ENCODE results near the gene AAK1.

Gene AAK1

GRCh38 chr2:69547984-69548715 lies 95.4 kb downstream of the AAK1 start:
- Histone ChIP-seq H3K4me2 (ENCODE audit: low read depth, low read length, poor library complexity, severe bottlenecking) (no peak overlapping the region), H2AFZ (ENCODE audit: low read depth, low read length, severe bottlenecking) (no peak overlapping the region), H3K9me3 (ENCODE audit: insufficient read depth, low read length) (no peaks in the 10 kb centered on the region), H4K20me1 (ENCODE audit: low read depth, low read length) (no peaks in the 10 kb centered on the region), H3K36me3 (ENCODE audit: low read length) (0 out of 2 replicates have a peak, but pooled peaks cover 4% of the 10 kb centered on the region), H3K4me3 (ENCODE audit: insufficient read depth, low read length, poor library complexity, severe bottlenecking) (no peak overlapping the region), H3K27ac (ENCODE audit: low read depth, low read length) (no peak overlapping the region), H3K79me2 (ENCODE audit: insufficient read depth, low read length) (no peaks in the 10 kb centered on the region), H3K9me2 (replicated peaks; ENCODE audit: insufficient read depth, low read length) (no peaks in the 10 kb centered on the region), H3K9ac (ENCODE audit: low read length) (no peak overlapping the region), H3K27me3 (ENCODE audit: low read length) (no peaks in the 10 kb centered on the region), H3F3A (ENCODE audit: insufficient read depth) (no peaks in the 10 kb centered on the region)
- TF ChIP-seq EZH2phosphoT487 (conservative IDR thresholded peaks at IDR 0.05; ENCODE audit: low read length) (no peak), CTCF (IDR thresholded peaks at IDR 0.05; ENCODE audit: insufficient read depth, low read length, poor library complexity, severe bottlenecking) (no peak)

GRCh38 chr2:69546646-69547045 lies 96.9 kb downstream of the AAK1 start:
- Histone ChIP-seq H3K9me3 (ENCODE audit: insufficient read depth, low read length) (no peaks in the 10 kb centered on the region), H2AFZ (ENCODE audit: low read depth, low read length, severe bottlenecking) (no peak overlapping the region), H3K27ac (ENCODE audit: low read depth, low read length) (no peak overlapping the region), H3K4me3 (ENCODE audit: insufficient read depth, low read length, poor library complexity, severe bottlenecking) (no peak overlapping the region), H3K4me2 (ENCODE audit: low read depth, low read length, poor library complexity, severe bottlenecking) (no peak overlapping the region), H3K36me3 (ENCODE audit: low read length) (0 out of 2 replicates have a peak, but pooled peaks cover 4% of the 10 kb centered on the region), H3K9me2 (replicated peaks; ENCODE audit: insufficient read depth, low read length) (no peaks in the 10 kb centered on the region), H3K27me3 (ENCODE audit: low read length) (no peaks in the 10 kb centered on the region), H3F3A (ENCODE audit: insufficient read depth) (no peaks in the 10 kb centered on the region), H3K9ac (ENCODE audit: low read length) (no peak overlapping the region), H4K20me1 (ENCODE audit: low read depth, low read length) (no peaks in the 10 kb centered on the region), H3K79me2 (ENCODE audit: insufficient read depth, low read length) (no peaks in the 10 kb centered on the region)
- no peak for TF ChIP-seq EZH2phosphoT487 (conservative IDR thresholded peaks at IDR 0.05; ENCODE audit: low read length)
- TF ChIP-seq CTCF (IDR thresholded peaks at IDR 0.05; ENCODE audit: insufficient read depth, low read length, poor library complexity, severe bottlenecking): no peak

- Histone ChIP-seq H3K4me2 (ENCODE audit: low read depth, low read length, poor library complexity, severe bottlenecking) (no peak overlapping the region), H4K20me1 (ENCODE audit: low read depth, low read length) (no peaks in the 10 kb centered on the region), H3K27ac (ENCODE audit: low read depth, low read length) (no peak overlapping the region), H3F3A (ENCODE audit: insufficient read depth) (no peaks in the 10 kb centered on the region), H3K36me3 (ENCODE audit: low read length) (0 out of 2 replicates have a peak, but pooled peaks cover 4% of the 10 kb centered on the region), H3K9me3 (ENCODE audit: insufficient read depth, low read length) (no peaks in the 10 kb centered on the region), H3K9ac (ENCODE audit: low read length) (no peak overlapping the region), H3K9me2 (replicated peaks; ENCODE audit: insufficient read depth, low read length) (no peaks in the 10 kb centered on the region), H3K79me2 (ENCODE audit: insufficient read depth, low read length) (no peaks in the 10 kb centered on the region), H3K4me3 (ENCODE audit: insufficient read depth, low read length, poor library complexity, severe bottlenecking) (no peak overlapping the region), H3K27me3 (ENCODE audit: low read length) (no peaks in the 10 kb centered on the region), H2AFZ (ENCODE audit: low read depth, low read length, severe bottlenecking) (no peak overlapping the region)
- no peak for TF ChIP-seq CTCF (IDR thresholded peaks at IDR 0.05; ENCODE audit: insufficient read depth, low read length, poor library complexity, severe bottlenecking)
- no peak for TF ChIP-seq EZH2phosphoT487 (conservative IDR thresholded peaks at IDR 0.05; ENCODE audit: low read length)
These were observed 98.0 kb downstream of the AAK1 start for GRCh38 chr2:69545477-69545932.
